HepG2 (cell line): Measurements from ENCODE around the gene SOCS7. TPM values are rescaled to one million over a fixed set of nuclear protein-coding genes. Genes with fewer than 3 reads are reported as not detected.

Experiments used
- AFF4 ChIP-seq: sonication (generic); formaldehyde crosslinking; IDR thresholded peaks from 2 replicates; pipeline ENCODE4 v1.4.0; 2020; ENCODE audit warnings: missing genetic modification reagents
- ARID2 ChIP-seq: sonication (generic); formaldehyde crosslinking; IDR thresholded peaks from 2 replicates; pipeline ENCODE4 v1.8.1; 2022; ENCODE audit warnings: mild to moderate bottlenecking, missing genetic modification reagents, borderline replicate concordance
- BCLAF1 ChIP-seq: fragments of 450-650 bp; IDR thresholded peaks from 2 replicates; pipeline ENCODE4 v1.6.1; 2017; ENCODE audit warnings: mild to moderate bottlenecking
- BORCS8-MEF2B ChIP-seq: sonication (generic); formaldehyde crosslinking; IDR thresholded peaks from 2 replicates; pipeline ENCODE4 v1.8.0; 2022; ENCODE audit warnings: mild to moderate bottlenecking, missing genetic modification reagents
- CBX1 ChIP-seq: IDR thresholded peaks from one replicate; pipeline ENCODE4 v1.6.1; 2016; ENCODE audit warnings: antibody characterized with exemption, low read depth
- CENPX ChIP-seq: sonication (generic); formaldehyde crosslinking; IDR thresholded peaks from 2 replicates; pipeline ENCODE4 v1.9.0; 2021; ENCODE audit warnings: mild to moderate bottlenecking, missing genetic modification reagents, moderate library complexity
- HDAC1 ChIP-seq: sonication (generic); formaldehyde crosslinking; IDR thresholded peaks from 2 replicates; pipeline ENCODE4 v1.5.1; 2020; ENCODE audit warnings: mild to moderate bottlenecking, missing genetic modification reagents
- NCOR1 ChIP-seq: fragments of 200-600 bp; sonication (generic); IDR thresholded peaks from 2 replicates; pipeline ENCODE4 v1.7.0; 2017; ENCODE audit warnings: antibody characterized with exemption, low read length, borderline replicate concordance
- POLR2AphosphoS5 ChIP-seq: IDR thresholded peaks from 2 replicates; pipeline ENCODE4 v1.6.1; 2012; ENCODE audit warnings: low read depth, low read length
- SALL2 ChIP-seq: sonication (generic); formaldehyde crosslinking; IDR thresholded peaks from 2 replicates; pipeline ENCODE4 v1.8.1; 2023; ENCODE audit warnings: mild to moderate bottlenecking, missing genetic modification reagents, inconsistent platforms
- SKI ChIP-seq: fragments of 450-650 bp; IDR thresholded peaks from one replicate; pipeline ENCODE4 v1.6.1; 2018; ENCODE audit warnings: mild to moderate bottlenecking; ENCODE audit not compliant: partially characterized antibody
- SP140L ChIP-seq: sonication (generic); formaldehyde crosslinking; IDR thresholded peaks from 2 replicates; pipeline ENCODE4 v1.4.0; 2020; ENCODE audit warnings: missing genetic modification reagents, borderline replicate concordance
- TBP ChIP-seq: sonication (generic); formaldehyde crosslinking; IDR thresholded peaks from 2 replicates; pipeline ENCODE4 v1.5.0; 2020; ENCODE audit warnings: missing genetic modification reagents
- THRA ChIP-seq: sonication (generic); formaldehyde crosslinking; IDR thresholded peaks from 2 replicates; pipeline ENCODE4 v1.4.0; 2020; ENCODE audit warnings: missing genetic modification reagents, borderline replicate concordance
- ZFP90 ChIP-seq: sonication (generic); formaldehyde crosslinking; IDR thresholded peaks from 2 replicates; pipeline ENCODE4 v1.8.0; 2022; ENCODE audit warnings: missing genetic modification reagents, mild to moderate bottlenecking, inconsistent platforms, borderline replicate concordance
- ZMAT5 ChIP-seq: sonication (generic); formaldehyde crosslinking; IDR thresholded peaks from 2 replicates; pipeline ENCODE4 v1.5.0; 2020; ENCODE audit warnings: mild to moderate bottlenecking, low read depth, missing genetic modification reagents, borderline replicate concordance
- ZNF143 ChIP-seq: sonication (generic); formaldehyde crosslinking; IDR thresholded peaks from 2 replicates; pipeline ENCODE4 v1.4.0; 2020; ENCODE audit warnings: missing genetic modification reagents
- ZNF501 ChIP-seq: sonication (generic); formaldehyde crosslinking; IDR thresholded peaks from 2 replicates; pipeline ENCODE4 v1.5.1; 2020; ENCODE audit warnings: mild to moderate bottlenecking, moderate library complexity, missing genetic modification reagents
- ZNF569 ChIP-seq: sonication (generic); formaldehyde crosslinking; IDR thresholded peaks from 2 replicates; pipeline ENCODE4 v1.5.0; 2020; ENCODE audit warnings: mild to moderate bottlenecking, missing genetic modification reagents, moderate library complexity, borderline replicate concordance
- ZNF772 ChIP-seq: sonication (generic); formaldehyde crosslinking; IDR thresholded peaks from 2 replicates; pipeline ENCODE4 v1.5.0; 2020; ENCODE audit warnings: mild to moderate bottlenecking, missing genetic modification reagents
- ZNF782 ChIP-seq: sonication (generic); formaldehyde crosslinking; IDR thresholded peaks from 2 replicates; pipeline ENCODE4 v1.4.0; 2020; ENCODE audit warnings: missing genetic modification reagents, mild to moderate bottlenecking, borderline replicate concordance
- polyA plus RNA-seq, 8 experiments: library from polyadenylated mRNA; depleted of rRNA in 3 of 8; stranded (reverse) in 7 of 8; unstranded in 1 of 8; fragments of >200 nt; fragmentation: Illumina TruSeq in 4 of 8; extraction: Trizol in 4 of 8; gene quantifications; 2 replicates each; pipeline versions ENCODE4 v1.2.1 to v1.2.3, GENCODE V29; 2011 to 2016; ENCODE audit warnings: low read depth in 4 of 8, missing spikeins in 1 of 8, mixed read lengths in 1 of 8; ENCODE audit not compliant: insufficient read depth in 1 of 8
- total RNA-seq, 5 experiments: library from RNA; depleted of rRNA; stranded (reverse); fragments of >200 nt; fragmentation: Illumina TruSeq; extraction: Trizol; gene quantifications; 2 replicates each; pipeline ENCODE4 v1.2.3, GENCODE V29; 2016; ENCODE audit warnings: low read depth in 1 of 5

SOCS7 gene
- total and polyA plus RNA-seq, 2 of the 13 experiments (the other 11 are each of a cell fraction or from before 2014, with no cell fraction given) = 19.2 to 24.2 TPM

- no peak for TF ChIP-seq AFF4 (CRISPR knock-in tag)
- TF ChIP-seq THRA (CRISPR knock-in tag) = no peak; the same call in 1 of the 2 replicates
- TF ChIP-seq SKI = no peak
- no peak for TF ChIP-seq ZNF501
- TF ChIP-seq ZNF782 (CRISPR knock-in tag) = no peak
- TF ChIP-seq NCOR1 = no peak
- no peak for TF ChIP-seq ZMAT5
- TF ChIP-seq ZNF143 = no peak
- no peak for TF ChIP-seq SP140L (CRISPR knock-in tag)
- TF ChIP-seq HDAC1 (CRISPR knock-in tag) = peak; percentile 45; the same call in 1 of the 2 replicates
- no peak for TF ChIP-seq ZNF569
- TF ChIP-seq CBX1 = no peak
- no peak for TF ChIP-seq CENPX
- TF ChIP-seq BORCS8-MEF2B (CRISPR knock-in tag) = 0 out of 2 replicates have a peak, but pooled peaks have one; percentile 24
- no peak for TF ChIP-seq BCLAF1
- no peak for TF ChIP-seq TBP (CRISPR knock-in tag)
- no peak for TF ChIP-seq POLR2AphosphoS5
- no peak for TF ChIP-seq ZFP90
- TF ChIP-seq SALL2 = 0 out of 2 replicates have a peak, but pooled peaks have one; percentile 33
- no peak; the same call in 1 of the 2 replicates for TF ChIP-seq ZNF772 (CRISPR knock-in tag)
- peak; percentile 86; the same call in 1 of the 2 replicates for TF ChIP-seq ARID2 (CRISPR knock-in tag)
Observed at GRCh38 chr17:38352245-38353085, 821 bp downstream of the SOCS7 start (continued).
